Activated effector memory CD4-positive, alpha-beta T cell treated with anti-CD3 and anti-CD28 coated beads, Interleukin-2, amount 50 U/mL, for 16 hours (primary cell): ENCODE results near the gene SGIP1.
A peak's percentile ranks its signal among the peaks of the same experiment; 100 is the strongest.
"Not testable (repeated sequence)": the region's sequence is repeated elsewhere in the genome, so short reads cannot be mapped to it uniquely, and the experiment has no call there.

Source experiments
- DNase-seq: peaks from one replicate; pipeline ENCODE4 v3.0.0-alpha.2; 2020

The SGIP1 gene

DNA sequence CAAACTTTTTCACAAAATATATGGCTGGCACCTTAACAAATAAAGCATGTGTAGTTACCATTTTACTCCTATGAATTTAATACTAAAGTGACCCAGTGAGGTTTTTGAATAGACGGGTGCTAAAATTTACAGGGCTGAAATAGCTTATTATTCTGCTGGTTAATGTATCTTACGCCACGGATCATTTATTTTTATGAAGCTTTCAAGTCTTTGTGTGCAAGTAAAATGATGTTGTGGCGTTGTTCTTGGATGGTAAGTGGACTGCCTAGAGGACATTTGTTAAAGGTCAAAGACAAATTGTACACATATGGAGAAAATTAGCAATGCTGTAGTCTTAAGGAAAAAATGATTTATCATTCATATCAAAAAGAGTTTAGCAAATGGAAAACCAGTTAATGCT, 244.3 kb downstream of the SGIP1 start:
- no peak for DNase-seq

DNA sequence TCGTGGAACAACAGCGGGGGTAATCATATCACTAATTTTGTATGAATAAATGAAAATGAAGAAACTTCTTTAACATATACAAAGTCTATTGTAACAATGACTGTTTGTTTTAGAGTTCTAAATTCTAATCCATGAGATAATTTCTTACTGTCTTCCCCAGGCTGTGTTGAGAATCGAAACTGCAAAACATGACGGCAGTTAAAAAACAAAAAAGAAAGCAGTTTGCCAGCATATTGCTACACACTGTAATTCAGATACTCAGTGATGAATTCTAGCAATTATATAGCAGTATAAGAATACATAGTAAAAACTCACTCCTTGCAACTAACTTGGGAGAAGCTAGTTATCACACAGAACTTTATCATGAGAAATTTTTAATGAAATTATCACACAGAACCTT, 245.0 kb downstream of the SGIP1 start:
- DNase-seq, result no peak

DNA sequence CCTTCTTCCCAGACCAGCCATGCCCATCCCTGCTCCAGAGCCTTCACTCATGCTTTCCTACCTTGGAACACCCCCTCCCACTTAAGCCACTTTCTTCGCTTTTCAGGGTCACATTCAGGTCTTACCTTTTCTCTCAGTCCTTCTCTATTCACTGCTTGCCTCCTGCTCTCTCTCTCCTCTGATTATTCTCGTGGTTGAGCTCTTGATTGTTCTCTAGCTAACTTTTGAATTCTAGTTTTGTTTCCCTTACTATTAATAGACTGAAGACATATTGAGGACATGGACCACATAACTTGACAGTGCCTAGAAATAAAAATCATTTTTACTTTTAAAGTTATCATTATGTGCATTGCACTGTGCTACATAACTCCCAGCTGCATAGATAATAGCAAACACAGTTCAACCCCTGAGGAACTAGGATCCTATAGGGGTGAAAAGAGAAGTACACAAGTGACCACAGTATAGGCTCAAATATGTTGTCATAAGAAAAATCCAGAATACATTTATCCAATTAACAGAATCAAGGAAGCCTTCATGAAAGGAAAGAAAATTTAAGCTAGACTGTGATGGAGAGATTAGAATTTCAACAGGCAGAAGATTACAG, 245.6 kb downstream of the SGIP1 start:
- DNase-seq, result no peak

DNA sequence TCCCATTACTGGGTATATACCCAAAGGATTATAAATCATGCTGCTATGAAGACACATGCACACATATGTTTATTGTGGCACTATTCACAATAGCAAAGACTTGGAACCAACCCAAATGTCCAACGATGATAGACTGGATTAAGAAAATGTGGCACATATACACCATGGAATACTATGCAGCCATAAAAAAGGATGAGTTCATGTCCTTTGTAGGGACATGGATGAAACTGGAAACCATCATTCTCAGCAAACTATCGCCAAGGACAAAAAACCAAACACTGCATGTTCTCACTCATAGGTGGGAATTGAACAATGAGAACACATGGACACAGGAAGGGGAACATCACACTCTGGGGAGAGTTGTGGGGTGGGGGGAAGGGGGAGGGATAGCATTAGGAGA, 251.8 kb downstream of the SGIP1 start:
- DNase-seq, result not testable (repeated sequence)

DNA sequence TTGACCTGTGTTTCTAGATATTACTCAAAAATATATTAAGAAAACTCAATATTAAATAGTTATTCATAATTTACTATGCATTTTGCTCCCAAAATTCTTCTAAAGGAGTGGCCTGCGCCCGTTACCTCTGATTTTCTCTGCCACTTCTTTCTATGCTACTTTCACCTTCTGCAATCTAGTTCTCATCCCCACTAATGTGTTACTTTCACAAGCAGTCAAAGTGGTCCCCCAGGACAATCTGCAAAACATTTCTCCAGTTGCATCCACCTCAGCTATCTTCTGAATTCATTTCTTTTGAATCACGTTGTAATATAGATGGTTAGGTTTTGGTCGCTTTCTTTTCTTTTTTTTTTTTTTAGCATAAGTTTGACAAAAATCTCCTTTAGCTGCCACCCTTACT, 253.7 kb downstream of the SGIP1 start:
- no peak for DNase-seq

DNA sequence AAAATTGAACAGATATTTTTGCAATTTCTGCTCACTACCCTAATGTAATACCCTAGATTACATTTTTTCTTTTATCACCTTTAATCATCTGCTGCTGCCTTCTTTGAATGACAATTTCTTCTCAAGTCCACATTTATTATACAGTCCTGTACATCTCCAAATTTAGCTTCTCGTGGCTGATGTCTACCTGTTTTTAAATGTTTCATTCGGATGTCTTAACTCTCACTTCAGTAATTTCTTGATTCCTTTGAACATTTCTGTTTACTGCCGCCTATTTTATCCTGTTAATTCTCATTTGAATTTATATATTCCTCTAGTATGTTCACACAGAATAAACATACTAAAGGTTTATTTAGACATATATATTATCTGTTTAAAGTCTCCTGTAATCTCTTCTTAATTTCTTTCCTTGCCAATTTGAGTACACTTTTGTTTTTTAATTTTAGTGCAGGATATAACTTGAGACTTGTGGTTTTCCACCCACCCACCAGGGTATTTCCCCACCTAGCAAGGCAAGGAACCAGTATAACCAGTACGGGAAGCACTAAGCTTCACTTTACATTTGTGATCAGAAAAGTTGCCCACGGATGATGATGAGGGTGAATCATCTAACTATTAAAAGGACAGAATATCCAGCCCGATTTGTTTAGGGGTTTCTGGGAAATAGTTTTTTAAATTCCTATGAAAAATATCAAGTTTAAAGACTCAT, 254.4 kb downstream of the SGIP1 start:
- peak; percentile 80 for DNase-seq

DNA sequence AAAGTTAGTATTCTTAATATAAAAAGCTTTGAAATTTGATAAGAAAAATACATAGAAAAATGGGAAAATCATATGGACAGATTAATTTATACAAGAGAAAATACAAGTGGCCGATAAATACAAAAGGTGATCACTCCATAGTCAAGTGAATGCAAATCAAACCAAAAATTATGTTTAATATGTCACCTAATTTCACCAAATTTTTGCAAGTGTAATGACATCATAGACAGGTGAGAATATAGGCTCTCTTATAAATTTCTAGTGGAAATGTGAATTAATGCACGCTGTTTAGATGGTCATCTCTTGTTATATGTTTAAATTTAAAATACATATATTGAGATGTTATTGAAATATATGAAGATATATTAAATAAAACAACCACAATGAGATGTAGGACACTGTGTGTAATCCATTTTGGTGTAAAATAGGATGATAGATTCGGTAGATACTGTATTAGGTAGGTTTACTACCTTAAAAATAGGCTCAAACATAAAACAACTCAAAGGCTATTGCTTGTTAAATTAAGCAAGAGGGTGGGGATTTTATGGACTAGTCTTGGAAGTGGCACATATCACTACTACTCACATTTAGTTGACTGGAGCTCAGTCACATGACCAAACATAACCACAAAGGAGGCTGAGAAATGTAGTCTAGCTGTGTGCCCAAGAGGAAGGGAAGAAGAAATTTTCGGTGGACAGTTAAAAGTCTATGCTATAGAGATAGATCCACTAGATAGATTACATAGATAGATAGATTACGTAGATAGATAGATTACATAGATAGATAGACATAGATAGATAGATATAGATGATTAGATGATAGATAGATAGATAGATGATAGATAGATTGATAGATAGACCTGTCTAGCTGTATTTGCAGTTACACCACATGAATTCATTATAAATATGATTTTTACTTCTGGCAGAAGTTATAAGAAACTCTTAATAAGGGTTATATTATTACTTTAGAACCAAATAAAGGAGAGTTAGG, 258.0 kb downstream of the SGIP1 start:
- no peak for DNase-seq

DNA sequence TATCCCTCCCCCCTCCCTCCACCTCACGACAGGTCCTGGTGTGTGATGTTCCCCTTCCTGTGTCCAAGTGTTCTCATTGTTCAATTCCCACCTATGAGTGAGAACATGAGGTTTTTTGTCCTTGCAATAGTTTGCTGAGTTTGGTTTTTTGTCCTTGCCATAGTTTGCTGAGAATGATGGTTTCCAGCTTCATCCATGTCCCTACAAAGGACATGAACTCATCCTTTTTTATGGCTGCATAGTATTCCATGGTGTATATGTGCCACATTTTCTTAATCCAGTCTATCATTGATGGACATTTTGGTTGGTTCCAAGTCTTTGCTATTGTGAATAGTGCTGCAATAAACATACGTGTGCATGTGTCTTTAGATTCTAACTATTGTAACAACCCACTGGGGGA, 261.9 kb downstream of the SGIP1 start:
- DNase-seq, result not testable (repeated sequence)
